ENCODE results near the gene TAL1. TPM values are rescaled to one million over a fixed set of nuclear protein-coding genes. Genes with fewer than 3 reads are reported as not detected.

TAL1 gene
- polyA plus RNA-seq, 1 of the 3 experiments (the other 2 are of a cell fraction): not detected

- 83% methylated on average over 7 of the region's 13 CpGs for WGBS (ENCODE audit: low lambda C conversion rate)
- no peaks in the 10 kb centered on the region for H4K20me1 ChIP-seq (ENCODE audit: insufficient read depth)
- H3K36me3 ChIP-seq (replicated peaks in 1 of 2; ENCODE audit: control insufficient read depth in 1 of 2, insufficient read depth in 2 of 2, low read length in 1 of 2): no peaks in the 10 kb centered on the region
- H3K4me1 ChIP-seq (ENCODE audit: control insufficient read depth in 1 of 2, insufficient read depth in 2 of 2, low read depth in 1 of 2, low read length in 1 of 2): no peaks in the 10 kb centered on the region
- no peaks in the 10 kb centered on the region for H3K27me3 ChIP-seq (ENCODE audit: insufficient read depth)
- H3K27ac ChIP-seq (ENCODE audit: low read depth in 2 of 2, low read length in 1 of 2): no peak overlapping the region
- H3F3A ChIP-seq (replicated peaks; ENCODE audit: insufficient read depth): no peaks in the 10 kb centered on the region
- H3K4me2 ChIP-seq: no peak overlapping the region
- H2AFZ ChIP-seq (ENCODE audit: low read depth): no peak overlapping the region
- no peaks in the 10 kb centered on the region for H3K9me3 ChIP-seq
- H3K79me2 ChIP-seq (ENCODE audit: insufficient read depth): no peaks in the 10 kb centered on the region
- H3K9ac ChIP-seq: no peak overlapping the region
- ChIA-PET CTCF (interaction anchor here (1.6 to 10.7 kb wide), 2 partner anchors 5 to 11 kb away, joined by 4 to 143 read pairs; no protein-coding TSS in a partner anchor), POLR2A (no interaction called here)
- H3K4me3 ChIP-seq (ENCODE audit: low read depth in 2 of 2, low read length in 1 of 2): no peak overlapping the region
- DNase-seq: peak; percentile 2
- TF ChIP-seq CHD2 (IDR thresholded peaks at IDR 0.05; ENCODE audit: low read length, partially characterized antibody): no peak
- no peak for TF ChIP-seq RCOR1 (IDR thresholded peaks at IDR 0.05; ENCODE audit: low read length)
- TF ChIP-seq RAD21 (IDR thresholded peaks at IDR 0.05; ENCODE audit: low read length): no peak
- no peak for TF ChIP-seq YY1 (IDR thresholded peaks at IDR 0.05; ENCODE audit: low read depth)
- no peak for TF ChIP-seq FOXJ3 (CRISPR knock-in tag; IDR thresholded peaks at IDR 0.05)
- no peak for TF ChIP-seq RFX5 (IDR thresholded peaks at IDR 0.05; ENCODE audit: low read length)
- TF ChIP-seq FOSL2 (IDR thresholded peaks at IDR 0.05; ENCODE audit: borderline replicate concordance, low read depth): no peak
- no peak for TF ChIP-seq NFIC (IDR thresholded peaks at IDR 0.05; ENCODE audit: borderline replicate concordance)
- TF ChIP-seq TAF1 (IDR thresholded peaks at IDR 0.05; ENCODE audit: borderline replicate concordance, low read depth, low read length): no peak
- TF ChIP-seq CTCF (IDR thresholded peaks at IDR 0.05): no peak
- TF ChIP-seq FOXM1 (IDR thresholded peaks at IDR 0.05; ENCODE audit: low read depth): no peak
- no peak for TF ChIP-seq MAX (IDR thresholded peaks at IDR 0.05; ENCODE audit: low read depth)
- no peak for TF ChIP-seq EP300 (IDR thresholded peaks at IDR 0.05; ENCODE audit: borderline replicate concordance in 1 of 2, low read depth in 1 of 2, low read length in 1 of 2)
- no peak for TF ChIP-seq EZH2phosphoT487 (IDR thresholded peaks at IDR 0.05; ENCODE audit: borderline replicate concordance, low read depth)
- H3K9me2 ChIP-seq: no peaks in the 10 kb centered on the region
Observed at GRCh38 chr1:47186267-47187185, 45.5 kb downstream of the TAL1 start.

All from SK-N-SH (cell line).